HG03039 (cell line): Measurements from ENCODE around the gene TMA7.
"Not testable (repeated sequence)": the region's sequence is repeated elsewhere in the genome, so short reads cannot be mapped to it uniquely, and the experiment has no call there.

Source experiments
- ATAC-seq: cut with Tn5 transposase; IDR thresholded peaks from one replicate; pipeline ENCODE4 v1.9.1; 2021; ENCODE audit warnings: mild to moderate bottlenecking, moderate library complexity; ENCODE audit not compliant: unreplicated experiment

TMA7 gene

GRCh38 chr3:48439820-48440589 is at the start of gene TMA7, which contains the start of gene CCDC51:
TMA7 (plus strand) TSS chr3:48440257; CDS start chr3:48440297, 40 bp downstream.
CCDC51 (minus strand) TSS chr3:48440119; CDS start chr3:48435128, 4,991 bp downstream.
- peak; percentile 91 for ATAC-seq

GRCh38 chr3:48394391-48394790 is 45.7 kb upstream of the TMA7 start:
- ATAC-seq = no peak

- ATAC-seq = no peak
These were observed 44.3 kb upstream of the TMA7 start for GRCh38 chr3:48395714-48396113.

- ATAC-seq = no peak
These were observed 42.0 kb upstream of the TMA7 start for GRCh38 chr3:48397767-48398681.

GRCh38 chr3:48398701-48399386 is 41.2 kb upstream of the TMA7 start:
- no peak for ATAC-seq

GRCh38 chr3:48399387-48400172 is 40.5 kb upstream of the TMA7 start:
- ATAC-seq = no peak

- no peak for ATAC-seq
These were observed 39.1 kb upstream of the TMA7 start for GRCh38 chr3:48400824-48401433.

GRCh38 chr3:48401434-48401901 is 38.6 kb upstream of the TMA7 start:
- not testable (repeated sequence) for ATAC-seq

- ATAC-seq = no peak
These were observed 37.8 kb upstream of the TMA7 start for GRCh38 chr3:48402281-48402732.

GRCh38 chr3:48402907-48403306 is 37.1 kb upstream of the TMA7 start:
- no peak for ATAC-seq

GRCh38 chr3:48403533-48404439 is 36.3 kb upstream of the TMA7 start:
- ATAC-seq = no peak

GRCh38 chr3:48404440-48405342 is 35.4 kb upstream of the TMA7 start:
- no peak for ATAC-seq

GRCh38 chr3:48405343-48405881 is 34.6 kb upstream of the TMA7 start:
- no peak for ATAC-seq

- ATAC-seq = no peak
These were observed 34.1 kb upstream of the TMA7 start for GRCh38 chr3:48405971-48406370.

GRCh38 chr3:48406443-48407431 is 33.3 kb upstream of the TMA7 start:
- no peak for ATAC-seq

- ATAC-seq = no peak
These were observed 32.4 kb upstream of the TMA7 start for GRCh38 chr3:48407542-48408099.
